ENCODE measurements around the gene STS. TPM values are rescaled to one million over a fixed set of nuclear protein-coding genes. Genes with fewer than 3 reads are reported as not detected.

The STS gene
- total RNA-seq, 4 donors from 2014 or later = 5.4 to 9.3 (median 6.7) TPM

DNA sequence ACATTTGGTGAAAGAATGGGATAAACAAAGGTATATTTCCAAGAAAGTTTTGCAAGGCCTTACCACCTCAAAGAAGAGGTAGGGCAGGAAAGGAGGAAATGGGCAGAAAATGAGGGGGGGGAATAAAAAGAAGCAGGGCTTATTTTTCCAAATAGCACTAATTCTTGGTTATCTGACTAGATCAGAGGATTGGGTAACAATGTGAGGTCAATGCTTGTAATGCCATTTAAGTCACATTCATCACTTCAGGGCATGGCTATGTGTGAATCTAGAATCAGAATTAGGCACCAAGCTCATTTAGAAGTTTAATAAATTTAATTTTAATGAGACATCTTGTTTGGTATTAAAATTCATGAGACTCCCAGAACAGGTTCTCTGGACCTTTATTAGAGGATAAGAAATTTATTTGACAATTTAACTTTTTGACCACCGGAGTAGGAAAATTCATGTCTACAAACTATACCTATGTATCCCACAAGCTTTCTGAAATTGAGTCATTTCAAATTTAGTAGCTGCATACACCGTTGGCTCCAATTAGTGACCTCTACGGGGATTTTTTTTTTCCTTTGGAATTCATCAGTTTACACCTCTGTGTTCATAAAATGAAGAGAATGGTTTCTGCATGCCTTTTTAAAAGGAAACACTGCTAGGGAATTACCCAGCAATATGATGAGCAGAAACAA is 1.4 kb upstream of the STS start:
- H3K27ac ChIP-seq = peak overlapping the region in 1 of 3 donors; percentile 30
- no peaks in the 10 kb centered on the region for H3K36me3 ChIP-seq
- H3K27me3 ChIP-seq = no peaks in the 10 kb centered on the region
- no peak overlapping the region for H3K4me3 ChIP-seq (replicated peaks in 1 of 3)
- TF ChIP-seq POLR2A (IDR thresholded peaks at IDR 0.05) = no peak
- TF ChIP-seq, protein P1, sequence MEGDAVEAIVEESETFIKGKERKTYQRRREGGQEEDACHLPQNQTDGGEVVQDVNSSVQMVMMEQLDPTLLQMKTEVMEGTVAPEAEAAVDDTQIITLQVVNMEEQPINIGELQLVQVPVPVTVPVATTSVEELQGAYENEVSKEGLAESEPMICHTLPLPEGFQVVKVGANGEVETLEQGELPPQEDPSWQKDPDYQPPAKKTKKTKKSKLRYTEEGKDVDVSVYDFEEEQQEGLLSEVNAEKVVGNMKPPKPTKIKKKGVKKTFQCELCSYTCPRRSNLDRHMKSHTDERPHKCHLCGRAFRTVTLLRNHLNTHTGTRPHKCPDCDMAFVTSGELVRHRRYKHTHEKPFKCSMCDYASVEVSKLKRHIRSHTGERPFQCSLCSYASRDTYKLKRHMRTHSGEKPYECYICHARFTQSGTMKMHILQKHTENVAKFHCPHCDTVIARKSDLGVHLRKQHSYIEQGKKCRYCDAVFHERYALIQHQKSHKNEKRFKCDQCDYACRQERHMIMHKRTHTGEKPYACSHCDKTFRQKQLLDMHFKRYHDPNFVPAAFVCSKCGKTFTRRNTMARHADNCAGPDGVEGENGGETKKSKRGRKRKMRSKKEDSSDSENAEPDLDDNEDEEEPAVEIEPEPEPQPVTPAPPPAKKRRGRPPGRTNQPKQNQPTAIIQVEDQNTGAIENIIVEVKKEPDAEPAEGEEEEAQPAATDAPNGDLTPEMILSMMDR (IDR thresholded peaks at IDR 0.05) = no peak
- 88 to 95% methylated on average over 3 of the region's 3 CpGs for WGBS, 2 donors
- intact Hi-C loops (cut with DNase I) = no loop called here
- no peak for DNase-seq
- no peaks in the 10 kb centered on the region for H3K9me3 ChIP-seq
- H3K4me1 ChIP-seq = peaks cover 5 to 7% of the 10 kb centered on the region in 2 donors

DNA sequence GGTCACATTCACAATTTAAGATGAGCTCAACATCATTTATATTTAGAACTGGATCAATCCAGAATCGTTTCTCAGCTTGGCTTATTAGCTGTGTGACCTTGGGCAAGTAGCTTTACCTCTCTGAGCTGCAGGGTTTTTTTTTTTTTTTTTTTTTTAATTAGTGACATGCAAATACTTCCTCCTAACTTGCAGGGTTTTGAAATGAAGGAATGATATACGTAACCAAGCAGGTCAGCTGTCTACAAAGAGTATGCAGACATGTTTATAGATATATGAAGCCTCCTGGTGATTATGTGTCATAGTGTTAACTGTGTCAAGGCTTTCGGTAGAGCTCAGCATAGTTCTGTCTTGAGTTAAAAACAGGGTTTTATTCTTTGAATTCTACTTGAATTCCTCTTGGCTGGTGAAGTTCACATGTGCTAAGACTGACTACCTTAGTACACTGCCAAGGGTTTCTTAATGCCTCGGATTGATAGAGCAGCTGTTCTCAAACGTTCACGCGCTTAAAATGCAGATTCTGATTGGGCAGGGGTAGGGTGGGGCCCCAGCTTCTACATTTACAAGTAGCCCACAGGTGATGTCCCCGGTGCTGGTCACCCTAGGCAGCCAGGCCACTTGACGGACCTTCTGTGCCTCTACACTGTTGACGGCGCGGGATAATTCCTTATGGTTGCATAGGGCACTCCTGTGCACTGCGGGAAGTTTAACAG is 654 bp upstream of the STS start:
- TF ChIP-seq, protein P1 (IDR thresholded peaks at IDR 0.05) = no peak
- TF ChIP-seq POLR2A (IDR thresholded peaks at IDR 0.05) = no peak
- Histone ChIP-seq H3K27ac (peak overlapping the region; percentile 22 to 84 (median 81)), H3K36me3 (no peaks in the 10 kb centered on the region), H3K4me1 (peaks cover 5 to 7% of the 10 kb centered on the region in 2 donors), H3K9me3 (no peaks in the 10 kb centered on the region), H3K4me3 (replicated peaks in 1 of 3) (peak overlapping the region in 1 of 3 donors; percentile 64), H3K27me3 (no peaks in the 10 kb centered on the region)
- DNase-seq = no peak
- 43 to 45% methylated on average over 7 of the region's 13 CpGs for WGBS, 2 donors
- intact Hi-C loops (cut with DNase I) = no loop called here

DNA sequence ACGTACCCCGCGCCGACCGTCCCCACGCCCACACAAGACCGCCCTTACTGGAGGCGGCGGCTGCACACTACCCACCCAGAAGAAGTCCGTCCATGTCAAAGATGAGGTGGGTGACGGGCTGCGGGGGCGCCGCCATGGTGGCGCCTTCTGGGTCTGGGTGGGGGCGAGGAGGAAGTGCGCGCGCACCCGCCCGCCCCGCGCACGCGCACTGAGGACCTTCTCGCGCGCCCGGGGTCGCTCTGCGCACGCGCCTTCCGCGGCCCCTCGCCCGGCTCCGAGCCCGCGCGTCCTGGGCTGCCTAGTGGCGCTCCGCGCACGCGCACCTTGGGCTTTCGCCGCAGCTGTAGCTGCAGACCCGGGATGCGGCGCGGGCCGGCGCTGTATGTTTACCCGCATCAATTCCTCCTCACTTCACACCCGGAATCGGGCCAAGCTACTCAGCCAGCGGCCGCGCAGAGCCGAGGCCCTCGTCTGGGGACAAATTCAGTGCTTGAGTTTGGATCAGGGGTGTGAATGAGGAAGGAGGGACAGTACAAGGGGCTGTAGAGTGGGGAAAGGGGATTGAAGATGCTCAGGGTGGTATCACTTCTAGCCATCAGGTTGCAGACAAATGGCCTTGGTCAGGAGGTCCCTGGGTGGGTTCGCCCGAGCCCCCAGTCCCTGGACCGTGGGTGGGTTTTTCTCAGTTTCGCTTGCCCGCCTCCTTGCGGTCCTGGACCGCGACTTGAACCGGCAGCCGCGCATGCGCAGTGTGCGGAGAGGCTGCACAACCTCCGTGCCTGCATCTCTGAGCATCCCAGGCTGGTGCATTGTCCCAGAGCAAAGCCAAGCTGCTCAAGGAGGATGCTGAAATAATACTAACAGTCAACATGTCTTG is 704 bp downstream of the STS start, which contains the start of gene PUDP:
Gene PUDP (minus strand): TSS at position 176 of the 877 bp plus-strand sequence. CDS start 40 bp downstream, at position 136.
- peak within 1 kb of the TSS; percentile 74 to 84 (median 81) for H3K27ac ChIP-seq
- H3K4me1 ChIP-seq = peaks cover 5 to 7% of the 10 kb centered on the region in 2 donors
- H3K27me3 ChIP-seq = no peaks in the 10 kb centered on the region
- intact Hi-C loops (cut with DNase I) = no loop called here
- peak within 1 kb of the TSS; percentile 35 to 64 (median 47) for H3K4me3 ChIP-seq (replicated peaks in 1 of 3)
- H3K36me3 ChIP-seq = no peaks in the 10 kb centered on the region
- WGBS, 2 donors = 0% methylated on average over 10 of the region's 76 CpGs; no CpG with 5 or more reads in 1 of the 2 donors
- H3K9me3 ChIP-seq = no peaks in the 10 kb centered on the region
- peak; percentile 80 for DNase-seq
- peak in 1 of 2 donors; percentile 67 for TF ChIP-seq POLR2A (IDR thresholded peaks at IDR 0.05)
- TF ChIP-seq, protein P1 (IDR thresholded peaks at IDR 0.05) = peak in 4 of 6 experiments; percentile 28 to 35 (median 31)

DNA sequence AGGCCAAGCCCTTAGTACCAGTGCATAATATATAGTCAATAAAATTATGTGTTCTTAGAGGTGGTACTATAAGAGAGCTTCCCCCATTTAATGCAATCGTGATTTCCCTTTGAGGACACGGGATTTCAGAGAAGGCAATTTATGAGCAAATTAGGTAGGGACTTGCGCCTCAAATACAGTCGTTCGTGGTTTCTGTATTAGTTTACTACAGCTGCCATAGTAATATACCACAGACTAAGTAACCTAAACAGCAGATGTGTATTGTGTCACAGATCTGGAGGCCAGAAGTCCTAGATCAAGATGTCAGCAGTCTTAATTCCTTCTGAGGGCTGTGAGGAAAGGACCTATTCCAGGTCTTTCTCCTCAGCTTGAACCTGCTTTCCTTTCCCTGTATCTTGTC is 1.9 kb downstream of the STS start:
- 79 to 90% methylated on average over 5 of the region's 5 CpGs for WGBS, 2 donors
- TF ChIP-seq, protein P1 (IDR thresholded peaks at IDR 0.05) = no peak
- TF ChIP-seq POLR2A (IDR thresholded peaks at IDR 0.05) = no peak
- Histone ChIP-seq H3K9me3 (no peaks in the 10 kb centered on the region), H3K27me3 (no peaks in the 10 kb centered on the region), H3K36me3 (no peaks in the 10 kb centered on the region), H3K27ac (no peak overlapping the region), H3K4me3 (replicated peaks in 1 of 3) (no peak overlapping the region), H3K4me1 (peaks cover 5 to 7% of the 10 kb centered on the region in 2 donors)
- intact Hi-C loops (cut with DNase I) = no loop called here
- DNase-seq = no peak
